ENCODE results near the gene RBMS3.

DNA sequence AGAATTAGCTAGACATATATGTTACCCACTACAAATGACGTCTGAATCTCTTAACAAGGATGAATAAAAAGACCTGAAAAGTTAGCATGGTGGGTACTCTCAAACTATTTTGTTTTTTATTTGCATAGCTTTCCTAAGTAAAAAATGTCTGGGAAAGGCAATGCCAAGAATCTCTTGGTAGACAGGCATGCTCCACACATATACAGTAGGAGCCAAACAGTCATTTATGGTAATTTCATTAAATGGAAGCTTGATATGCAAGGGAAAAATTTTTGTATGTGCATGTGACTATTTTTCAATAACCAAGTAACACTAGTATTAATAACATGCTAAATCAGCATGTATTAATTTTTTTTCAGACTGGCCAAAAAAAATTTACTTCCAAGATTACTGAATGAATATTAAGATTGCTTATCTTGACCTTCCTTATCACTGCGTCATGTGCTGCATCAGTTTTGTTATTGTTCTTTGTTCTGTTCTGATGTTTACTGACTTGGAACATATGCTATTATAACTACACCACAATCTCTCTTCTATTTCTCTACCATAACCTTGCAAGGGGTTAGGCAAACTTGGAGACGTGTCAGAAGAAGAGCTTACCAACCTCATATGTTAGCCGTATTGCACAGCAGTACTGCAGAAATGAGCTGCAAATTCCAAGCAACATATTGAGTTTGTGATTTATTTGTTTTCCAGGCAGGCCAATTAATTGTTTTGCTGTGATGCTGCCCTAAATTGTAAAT, 255.3 kb downstream of the RBMS3 start:
- TF ChIP-seq POLR2A (IDR thresholded peaks at IDR 0.05; ENCODE audit: low read length) = no peak
- no peak for TF ChIP-seq GATA1 (IDR thresholded peaks at IDR 0.05; ENCODE audit: low read depth, low read length)

Measured in erythroblast (primary cell).